GM23338 (cell line): ENCODE data around the gene CERS3. TPM values are rescaled to one million over a fixed set of nuclear protein-coding genes. Genes with fewer than 3 reads are reported as not detected.

Experiments
- ATAC-seq: fragments of 200-7000 bp; cut with Tn5 transposase; 3 replicates; pipeline ENCODE4 v1.9.1; 2020
- DNase-seq: peaks from one replicate; pipeline ENCODE4 v3.0.0-alpha.2; 2015; ENCODE audit warnings: low spot score
- H2AFZ ChIP-seq: fragments of 200-600 bp; sonication (generic); 2 replicates; pipeline ENCODE4 v1.8.0; 2016; ENCODE audit warnings: antibody characterized with exemption, mild to moderate bottlenecking, moderate library complexity
- H3F3A ChIP-seq: fragments of 200-600 bp; sonication (generic); replicated peaks from 2 replicates; pipeline ENCODE4 v1.8.0; 2017; ENCODE audit warnings: antibody characterized with exemption, mixed run types, low read depth
- H3K27ac ChIP-seq: fragments of 200-600 bp; sonication (generic); 2 replicates; pipeline ENCODE4 v1.6.1; 2016; ENCODE audit warnings: low read depth
- H3K27me3 ChIP-seq: fragments of 200-600 bp; sonication (generic); 2 replicates; pipeline ENCODE4 v1.8.0; 2016; ENCODE audit warnings: mild to moderate bottlenecking, mixed run types, moderate library complexity; ENCODE audit not compliant: insufficient read depth
- H3K36me3 ChIP-seq: fragments of 200-600 bp; sonication (generic); 2 replicates; pipeline ENCODE4 v1.8.0; 2016; ENCODE audit warnings: mild to moderate bottlenecking; ENCODE audit not compliant: insufficient read depth
- H3K4me1 ChIP-seq: fragments of 200-600 bp; sonication (generic); 2 replicates; pipeline ENCODE4 v1.8.0; 2016; ENCODE audit warnings: mild to moderate bottlenecking, moderate library complexity; ENCODE audit not compliant: insufficient read depth
- H3K4me2 ChIP-seq: fragments of 200-600 bp; sonication (generic); 2 replicates; pipeline ENCODE4 v1.7.1; 2017; ENCODE audit warnings: mixed run types
- H3K4me3 ChIP-seq: fragments of 200-600 bp; sonication (generic); 2 replicates; pipeline ENCODE4 v1.6.1; 2016; ENCODE audit warnings: mixed run types
- H3K79me2 ChIP-seq: fragments of 200-600 bp; sonication (generic); replicated peaks from 2 replicates; pipeline ENCODE4 v1.8.0; 2017; ENCODE audit warnings: mild to moderate bottlenecking; ENCODE audit not compliant: insufficient read depth
- H3K9me2 ChIP-seq: fragments of 200-600 bp; sonication (generic); 2 replicates; pipeline ENCODE4 v1.8.0; 2017; ENCODE audit not compliant: insufficient read depth
- H4K20me1 ChIP-seq: fragments of 200-600 bp; sonication (generic); replicated peaks from 2 replicates; pipeline ENCODE4 v1.8.0; 2017; ENCODE audit warnings: mild to moderate bottlenecking; ENCODE audit not compliant: insufficient read depth
- H3K27ac Mint-ChIP-seq: 2 replicates; pipeline ENCODE4 v1.8.0; 2020; ENCODE audit warnings: inconsistent platforms, mild to moderate bottlenecking, moderate library complexity, mixed read lengths
- H3K27me3 Mint-ChIP-seq: 3 replicates; pipeline ENCODE4 v1.8.0; 2022; ENCODE audit warnings: low read depth, mild to moderate bottlenecking, moderate library complexity, mixed read lengths, inconsistent platforms; ENCODE audit not compliant: insufficient read depth, poor library complexity
- H3K36me3 Mint-ChIP-seq: 3 replicates; pipeline ENCODE4 v1.8.0; 2021; ENCODE audit warnings: low read depth, mild to moderate bottlenecking, inconsistent platforms, moderate library complexity, mixed read lengths
- H3K4me1 Mint-ChIP-seq: 3 replicates; pipeline ENCODE4 v1.8.0; 2020; ENCODE audit warnings: mild to moderate bottlenecking, inconsistent platforms, mixed read lengths
- H3K4me3 Mint-ChIP-seq: 3 replicates; pipeline ENCODE4 v1.8.0; 2021; ENCODE audit warnings: moderate library complexity, mild to moderate bottlenecking, inconsistent platforms, mixed read lengths
- H3K9me3 Mint-ChIP-seq: 3 replicates; pipeline ENCODE4 v1.8.0; 2020; ENCODE audit warnings: moderate library complexity, mild to moderate bottlenecking, inconsistent platforms, mixed read lengths
- ZNF331 ChIP-seq: fragments of 250-450 bp; sonication (Bioruptor Pico); IDR thresholded peaks from 2 replicates; pipeline ENCODE4 v1.5.0; 2020; ENCODE audit warnings: low read depth, mild to moderate bottlenecking, moderate library complexity
- polyA plus RNA-seq: library from polyadenylated mRNA; unstranded; fragments of >200 nt; fragmentation: Nextera tagmentation; extraction: Ambion mirVana; gene quantifications from 2 replicates; pipeline ENCODE4 v1.2.1, GENCODE V29; 2016
- total RNA-seq: library from RNA; depleted of rRNA; stranded (reverse); fragments of >200 nt; shearing (Covaris generic); gene quantifications from 2 replicates; pipeline ENCODE4 v1.2.3, GENCODE V29; 2014
- TF ChIP-seq, protein P1 (sequence below): fragments of 250-450 bp; sonication (Bioruptor Pico); IDR thresholded peaks from 2 replicates; pipeline ENCODE4 v1.5.0; 2020; ENCODE audit warnings: mild to moderate bottlenecking, moderate library complexity
- TF ChIP-seq, protein P2 (sequence below), 2 experiments: fragments of 200-600 bp in 1 of 2; sonication (generic) in 1 of 2; conservative IDR thresholded peaks; 2 replicates each; pipeline versions ENCODE4 v1.5.1 to v1.6.1; 2016 to 2017; ENCODE audit warnings: antibody characterized with exemption in 2 of 2, low read depth in 2 of 2, mild to moderate bottlenecking in 2 of 2, moderate library complexity in 1 of 2

Gene CERS3
- total and polyA plus RNA-seq, 2 experiments from 2014 or later = 1.8 to 2.2 TPM

DNA sequence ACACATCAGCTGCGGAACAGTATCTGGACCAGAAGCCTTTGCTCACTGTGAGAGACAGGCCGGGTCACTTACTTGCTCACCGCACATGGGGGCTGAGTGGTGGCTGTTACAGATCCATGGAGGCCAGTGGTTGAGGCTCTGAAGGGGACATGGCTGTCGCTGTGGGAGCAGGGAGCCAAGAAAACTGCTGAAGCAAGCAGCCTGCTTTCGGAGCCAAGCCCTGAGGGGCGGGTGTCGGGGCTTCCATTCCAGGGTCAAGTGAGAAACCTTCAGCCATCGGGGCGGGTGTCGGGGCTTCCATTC, 144.7 kb downstream of the CERS3 start (continued):
- TF ChIP-seq, protein P1, sequence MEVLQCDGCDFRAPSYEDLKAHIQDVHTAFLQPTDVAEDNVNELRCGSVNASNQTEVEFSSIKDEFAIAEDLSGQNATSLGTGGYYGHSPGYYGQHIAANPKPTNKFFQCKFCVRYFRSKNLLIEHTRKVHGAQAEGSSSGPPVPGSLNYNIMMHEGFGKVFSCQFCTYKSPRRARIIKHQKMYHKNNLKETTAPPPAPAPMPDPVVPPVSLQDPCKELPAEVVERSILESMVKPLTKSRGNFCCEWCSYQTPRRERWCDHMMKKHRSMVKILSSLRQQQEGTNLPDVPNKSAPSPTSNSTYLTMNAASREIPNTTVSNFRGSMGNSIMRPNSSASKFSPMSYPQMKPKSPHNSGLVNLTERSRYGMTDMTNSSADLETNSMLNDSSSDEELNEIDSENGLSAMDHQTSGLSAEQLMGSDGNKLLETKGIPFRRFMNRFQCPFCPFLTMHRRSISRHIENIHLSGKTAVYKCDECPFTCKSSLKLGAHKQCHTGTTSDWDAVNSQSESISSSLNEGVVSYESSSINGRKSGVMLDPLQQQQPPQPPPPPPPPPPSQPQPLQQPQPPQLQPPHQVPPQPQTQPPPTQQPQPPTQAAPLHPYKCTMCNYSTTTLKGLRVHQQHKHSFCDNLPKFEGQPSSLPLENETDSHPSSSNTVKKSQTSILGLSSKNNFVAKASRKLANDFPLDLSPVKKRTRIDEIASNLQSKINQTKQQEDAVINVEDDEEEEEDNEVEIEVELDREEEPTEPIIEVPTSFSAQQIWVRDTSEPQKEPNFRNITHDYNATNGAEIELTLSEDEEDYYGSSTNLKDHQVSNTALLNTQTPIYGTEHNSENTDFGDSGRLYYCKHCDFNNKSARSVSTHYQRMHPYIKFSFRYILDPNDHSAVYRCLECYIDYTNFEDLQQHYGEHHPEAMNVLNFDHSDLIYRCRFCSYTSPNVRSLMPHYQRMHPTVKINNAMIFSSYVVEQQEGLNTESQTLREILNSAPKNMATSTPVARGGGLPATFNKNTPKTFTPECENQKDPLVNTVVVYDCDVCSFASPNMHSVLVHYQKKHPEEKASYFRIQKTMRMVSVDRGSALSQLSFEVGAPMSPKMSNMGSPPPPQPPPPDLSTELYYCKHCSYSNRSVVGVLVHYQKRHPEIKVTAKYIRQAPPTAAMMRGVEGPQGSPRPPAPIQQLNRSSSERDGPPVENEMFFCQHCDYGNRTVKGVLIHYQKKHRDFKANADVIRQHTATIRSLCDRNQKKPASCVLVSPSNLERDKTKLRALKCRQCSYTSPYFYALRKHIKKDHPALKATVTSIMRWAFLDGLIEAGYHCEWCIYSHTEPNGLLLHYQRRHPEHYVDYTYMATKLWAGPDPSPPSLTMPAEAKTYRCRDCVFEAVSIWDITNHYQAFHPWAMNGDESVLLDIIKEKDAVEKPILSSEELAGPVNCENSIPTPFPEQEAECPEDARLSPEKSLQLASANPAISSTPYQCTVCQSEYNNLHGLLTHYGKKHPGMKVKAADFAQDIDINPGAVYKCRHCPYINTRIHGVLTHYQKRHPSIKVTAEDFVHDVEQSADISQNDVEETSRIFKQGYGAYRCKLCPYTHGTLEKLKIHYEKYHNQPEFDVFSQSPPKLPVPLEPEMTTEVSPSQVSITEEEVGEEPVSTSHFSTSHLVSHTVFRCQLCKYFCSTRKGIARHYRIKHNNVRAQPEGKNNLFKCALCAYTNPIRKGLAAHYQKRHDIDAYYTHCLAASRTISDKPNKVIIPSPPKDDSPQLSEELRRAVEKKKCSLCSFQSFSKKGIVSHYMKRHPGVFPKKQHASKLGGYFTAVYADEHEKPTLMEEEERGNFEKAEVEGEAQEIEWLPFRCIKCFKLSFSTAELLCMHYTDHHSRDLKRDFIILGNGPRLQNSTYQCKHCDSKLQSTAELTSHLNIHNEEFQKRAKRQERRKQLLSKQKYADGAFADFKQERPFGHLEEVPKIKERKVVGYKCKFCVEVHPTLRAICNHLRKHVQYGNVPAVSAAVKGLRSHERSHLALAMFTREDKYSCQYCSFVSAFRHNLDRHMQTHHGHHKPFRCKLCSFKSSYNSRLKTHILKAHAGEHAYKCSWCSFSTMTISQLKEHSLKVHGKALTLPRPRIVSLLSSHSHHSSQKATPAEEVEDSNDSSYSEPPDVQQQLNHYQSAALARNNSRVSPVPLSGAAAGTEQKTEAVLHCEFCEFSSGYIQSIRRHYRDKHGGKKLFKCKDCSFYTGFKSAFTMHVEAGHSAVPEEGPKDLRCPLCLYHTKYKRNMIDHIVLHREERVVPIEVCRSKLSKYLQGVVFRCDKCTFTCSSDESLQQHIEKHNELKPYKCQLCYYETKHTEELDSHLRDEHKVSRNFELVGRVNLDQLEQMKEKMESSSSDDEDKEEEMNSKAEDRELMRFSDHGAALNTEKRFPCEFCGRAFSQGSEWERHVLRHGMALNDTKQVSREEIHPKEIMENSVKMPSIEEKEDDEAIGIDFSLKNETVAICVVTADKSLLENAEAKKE = no peak

DNA sequence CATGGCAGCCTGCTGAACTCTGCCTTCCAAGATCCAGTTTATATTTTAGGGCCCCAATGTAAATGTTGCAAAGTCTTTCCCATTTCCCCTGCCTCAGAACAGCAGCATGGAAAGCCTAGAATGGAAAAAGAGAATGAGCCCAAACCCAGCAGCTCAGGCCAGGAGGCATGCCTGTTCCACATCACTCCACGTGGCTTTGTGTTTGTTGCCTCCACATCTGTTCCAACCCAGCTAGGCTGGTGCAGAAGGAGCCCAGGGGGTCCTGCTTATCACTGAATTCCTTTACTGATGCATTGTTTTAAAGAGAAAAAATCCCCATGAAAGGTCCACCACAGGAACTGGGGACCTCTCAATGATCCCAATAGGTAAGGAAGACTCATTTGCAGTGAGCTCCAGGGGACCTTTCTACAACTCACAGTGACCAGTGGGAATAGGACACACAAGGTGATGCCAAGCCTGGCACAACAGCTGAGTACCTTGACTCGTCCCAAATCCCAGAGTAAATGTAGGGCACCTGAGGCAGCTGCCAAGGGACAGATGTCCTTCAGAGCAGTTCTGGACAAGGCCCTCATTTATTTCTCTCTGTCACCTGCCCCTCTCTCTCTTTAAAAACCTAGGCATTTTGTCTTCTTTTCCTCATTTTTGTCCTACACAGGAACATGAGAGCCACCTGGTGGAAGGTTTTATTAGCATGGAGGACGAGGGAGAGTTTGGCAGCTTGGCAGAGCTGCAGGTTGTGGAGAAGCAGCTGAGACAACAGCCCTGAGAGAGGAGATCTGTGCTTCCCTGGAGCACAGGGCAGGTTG, 145.2 kb downstream of the CERS3 start:
- Mint-ChIP-seq H3K27ac (no peak overlapping the region), H3K27me3 (peaks cover 5% of the 10 kb centered on the region), H3K4me3 (no peak overlapping the region), H3K36me3 (peaks cover 38% of the 10 kb centered on the region), H3K9me3 (peaks cover 78% of the 10 kb centered on the region), H3K4me1 (no peaks in the 10 kb centered on the region)
- DNase-seq (peak; percentile 72), ATAC-seq (peak; percentile 77)
- Histone ChIP-seq H3K27ac (no peak overlapping the region), H3K4me3 (no peak overlapping the region), H3K4me1 (no peaks in the 10 kb centered on the region), H3K79me2 (no peaks in the 10 kb centered on the region), H3K4me2 (no peak overlapping the region), H3K36me3 (no peaks in the 10 kb centered on the region), H3K9me2 (no peaks in the 10 kb centered on the region), H4K20me1 (no peaks in the 10 kb centered on the region), H3K27me3 (no peaks in the 10 kb centered on the region), H3F3A (no peaks in the 10 kb centered on the region), H2AFZ (no peak overlapping the region)
- TF ChIP-seq, protein P2, sequence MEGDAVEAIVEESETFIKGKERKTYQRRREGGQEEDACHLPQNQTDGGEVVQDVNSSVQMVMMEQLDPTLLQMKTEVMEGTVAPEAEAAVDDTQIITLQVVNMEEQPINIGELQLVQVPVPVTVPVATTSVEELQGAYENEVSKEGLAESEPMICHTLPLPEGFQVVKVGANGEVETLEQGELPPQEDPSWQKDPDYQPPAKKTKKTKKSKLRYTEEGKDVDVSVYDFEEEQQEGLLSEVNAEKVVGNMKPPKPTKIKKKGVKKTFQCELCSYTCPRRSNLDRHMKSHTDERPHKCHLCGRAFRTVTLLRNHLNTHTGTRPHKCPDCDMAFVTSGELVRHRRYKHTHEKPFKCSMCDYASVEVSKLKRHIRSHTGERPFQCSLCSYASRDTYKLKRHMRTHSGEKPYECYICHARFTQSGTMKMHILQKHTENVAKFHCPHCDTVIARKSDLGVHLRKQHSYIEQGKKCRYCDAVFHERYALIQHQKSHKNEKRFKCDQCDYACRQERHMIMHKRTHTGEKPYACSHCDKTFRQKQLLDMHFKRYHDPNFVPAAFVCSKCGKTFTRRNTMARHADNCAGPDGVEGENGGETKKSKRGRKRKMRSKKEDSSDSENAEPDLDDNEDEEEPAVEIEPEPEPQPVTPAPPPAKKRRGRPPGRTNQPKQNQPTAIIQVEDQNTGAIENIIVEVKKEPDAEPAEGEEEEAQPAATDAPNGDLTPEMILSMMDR (conservative IDR thresholded peaks at IDR 0.05; ENCODE audit: low read depth in 2 of 2) = peak; percentile 71 to 78
- TF ChIP-seq ZNF331 (CRISPR knock-in tag) = no peak
